ENCODE data around the gene ZDHHC7.

The ZDHHC7 gene

GRCh38 chr16:85049706-85050305, 38.5 kb upstream of the ZDHHC7 start:
- Histone ChIP-seq H3K36me3 (ENCODE audit: control insufficient read depth, insufficient read depth, low read length) (no peaks in the 10 kb centered on the region), H3K9ac (ENCODE audit: low read depth, low read length) (no peak overlapping the region), H3K9me3 (ENCODE audit: control insufficient read depth, insufficient read depth, low read length) (no peaks in the 10 kb centered on the region), H3K4me1 (ENCODE audit: control insufficient read depth, insufficient read depth, low read length) (no peaks in the 10 kb centered on the region), H3K4me3 (ENCODE audit: low read depth, low read length) (no peak overlapping the region), H3K27me3 (ENCODE audit: control insufficient read depth, insufficient read depth, low read length) (no peaks in the 10 kb centered on the region)

GRCh38 chr16:85048921-85049562, 37.7 kb upstream of the ZDHHC7 start:
- H3K9me3 ChIP-seq (ENCODE audit: control insufficient read depth, insufficient read depth, low read length), result no peaks in the 10 kb centered on the region
- no peak overlapping the region for H3K4me3 ChIP-seq (ENCODE audit: low read depth, low read length)
- H3K36me3 ChIP-seq (ENCODE audit: control insufficient read depth, insufficient read depth, low read length), result no peaks in the 10 kb centered on the region
- no peak overlapping the region for H3K9ac ChIP-seq (ENCODE audit: low read depth, low read length)
- H3K4me1 ChIP-seq (ENCODE audit: control insufficient read depth, insufficient read depth, low read length), result no peaks in the 10 kb centered on the region
- H3K27me3 ChIP-seq (ENCODE audit: control insufficient read depth, insufficient read depth, low read length), result no peaks in the 10 kb centered on the region

- Histone ChIP-seq H3K4me1 (ENCODE audit: control insufficient read depth, insufficient read depth, low read length) (no peaks in the 10 kb centered on the region), H3K36me3 (ENCODE audit: control insufficient read depth, insufficient read depth, low read length) (no peaks in the 10 kb centered on the region), H3K27me3 (ENCODE audit: control insufficient read depth, insufficient read depth, low read length) (no peaks in the 10 kb centered on the region), H3K9ac (ENCODE audit: low read depth, low read length) (no peak overlapping the region), H3K4me3 (ENCODE audit: low read depth, low read length) (no peak overlapping the region), H3K9me3 (ENCODE audit: control insufficient read depth, insufficient read depth, low read length) (no peaks in the 10 kb centered on the region)
Observed at GRCh38 chr16:85047867-85048455, 36.6 kb upstream of the ZDHHC7 start.

GRCh38 chr16:85046931-85047866, 35.9 kb upstream of the ZDHHC7 start:
- H3K4me1 ChIP-seq (ENCODE audit: control insufficient read depth, insufficient read depth, low read length), result no peaks in the 10 kb centered on the region
- H3K9me3 ChIP-seq (ENCODE audit: control insufficient read depth, insufficient read depth, low read length), result no peaks in the 10 kb centered on the region
- no peak overlapping the region for H3K4me3 ChIP-seq (ENCODE audit: low read depth, low read length)
- H3K9ac ChIP-seq (ENCODE audit: low read depth, low read length), result no peak overlapping the region
- H3K36me3 ChIP-seq (ENCODE audit: control insufficient read depth, insufficient read depth, low read length), result no peaks in the 10 kb centered on the region
- H3K27me3 ChIP-seq (ENCODE audit: control insufficient read depth, insufficient read depth, low read length), result no peaks in the 10 kb centered on the region

- no peaks in the 10 kb centered on the region for H3K4me1 ChIP-seq (ENCODE audit: control insufficient read depth, insufficient read depth, low read length)
- H3K27me3 ChIP-seq (ENCODE audit: control insufficient read depth, insufficient read depth, low read length), result no peaks in the 10 kb centered on the region
- H3K36me3 ChIP-seq (ENCODE audit: control insufficient read depth, insufficient read depth, low read length), result no peaks in the 10 kb centered on the region
- no peak overlapping the region for H3K4me3 ChIP-seq (ENCODE audit: low read depth, low read length)
- H3K9me3 ChIP-seq (ENCODE audit: control insufficient read depth, insufficient read depth, low read length), result no peaks in the 10 kb centered on the region
- H3K9ac ChIP-seq (ENCODE audit: low read depth, low read length), result no peak overlapping the region
Observed at GRCh38 chr16:85046472-85046916, 35.2 kb upstream of the ZDHHC7 start.

GRCh38 chr16:85045641-85046471, 34.5 kb upstream of the ZDHHC7 start:
- H3K9ac ChIP-seq (ENCODE audit: low read depth, low read length), result no peak overlapping the region
- no peak overlapping the region for H3K4me3 ChIP-seq (ENCODE audit: low read depth, low read length)
- no peaks in the 10 kb centered on the region for H3K36me3 ChIP-seq (ENCODE audit: control insufficient read depth, insufficient read depth, low read length)
- H3K9me3 ChIP-seq (ENCODE audit: control insufficient read depth, insufficient read depth, low read length), result no peaks in the 10 kb centered on the region
- H3K4me1 ChIP-seq (ENCODE audit: control insufficient read depth, insufficient read depth, low read length), result no peaks in the 10 kb centered on the region
- no peaks in the 10 kb centered on the region for H3K27me3 ChIP-seq (ENCODE audit: control insufficient read depth, insufficient read depth, low read length)

GRCh38 chr16:85045077-85045476, 33.7 kb upstream of the ZDHHC7 start:
- no peaks in the 10 kb centered on the region for H3K27me3 ChIP-seq (ENCODE audit: control insufficient read depth, insufficient read depth, low read length)
- H3K9me3 ChIP-seq (ENCODE audit: control insufficient read depth, insufficient read depth, low read length), result no peaks in the 10 kb centered on the region
- H3K9ac ChIP-seq (ENCODE audit: low read depth, low read length), result no peak overlapping the region
- H3K4me1 ChIP-seq (ENCODE audit: control insufficient read depth, insufficient read depth, low read length), result no peaks in the 10 kb centered on the region
- H3K36me3 ChIP-seq (ENCODE audit: control insufficient read depth, insufficient read depth, low read length), result no peaks in the 10 kb centered on the region
- H3K4me3 ChIP-seq (ENCODE audit: low read depth, low read length), result no peak overlapping the region

GRCh38 chr16:85042606-85043005, 31.3 kb upstream of the ZDHHC7 start:
- no peaks in the 10 kb centered on the region for H3K36me3 ChIP-seq (ENCODE audit: control insufficient read depth, insufficient read depth, low read length)
- H3K9ac ChIP-seq (ENCODE audit: low read depth, low read length), result no peak overlapping the region
- H3K27me3 ChIP-seq (ENCODE audit: control insufficient read depth, insufficient read depth, low read length), result no peaks in the 10 kb centered on the region
- no peaks in the 10 kb centered on the region for H3K4me1 ChIP-seq (ENCODE audit: control insufficient read depth, insufficient read depth, low read length)
- H3K4me3 ChIP-seq (ENCODE audit: low read depth, low read length), result no peak overlapping the region
- H3K9me3 ChIP-seq (ENCODE audit: control insufficient read depth, insufficient read depth, low read length), result no peaks in the 10 kb centered on the region

- Histone ChIP-seq H3K9ac (ENCODE audit: low read depth, low read length) (no peak overlapping the region), H3K4me3 (ENCODE audit: low read depth, low read length) (no peak overlapping the region), H3K4me1 (ENCODE audit: control insufficient read depth, insufficient read depth, low read length) (no peaks in the 10 kb centered on the region), H3K36me3 (ENCODE audit: control insufficient read depth, insufficient read depth, low read length) (no peaks in the 10 kb centered on the region), H3K9me3 (ENCODE audit: control insufficient read depth, insufficient read depth, low read length) (no peaks in the 10 kb centered on the region), H3K27me3 (ENCODE audit: control insufficient read depth, insufficient read depth, low read length) (no peaks in the 10 kb centered on the region)
Observed at GRCh38 chr16:85042167-85042526, 30.8 kb upstream of the ZDHHC7 start.

- H3K4me3 ChIP-seq (ENCODE audit: low read depth, low read length), result no peak overlapping the region
- H3K4me1 ChIP-seq (ENCODE audit: control insufficient read depth, insufficient read depth, low read length), result no peaks in the 10 kb centered on the region
- H3K27me3 ChIP-seq (ENCODE audit: control insufficient read depth, insufficient read depth, low read length), result no peaks in the 10 kb centered on the region
- no peaks in the 10 kb centered on the region for H3K36me3 ChIP-seq (ENCODE audit: control insufficient read depth, insufficient read depth, low read length)
- no peaks in the 10 kb centered on the region for H3K9me3 ChIP-seq (ENCODE audit: control insufficient read depth, insufficient read depth, low read length)
- no peak overlapping the region for H3K9ac ChIP-seq (ENCODE audit: low read depth, low read length)
Observed at GRCh38 chr16:85041219-85042166, 30.2 kb upstream of the ZDHHC7 start.
